A549 (cell line): Measurements from ENCODE around the gene OR2AJ1. TPM values are rescaled to one million over a fixed set of nuclear protein-coding genes. Genes with fewer than 3 reads are reported as not detected.

Experiments used
- ATAC-seq, 2 experiments: fragments of 200-7000 bp in 1 of 2; fragments of >200 bp in 1 of 2; cut with Nextera tagmentation in 1 of 2; cut with Tn5 transposase in 1 of 2; 3 replicates each; pipeline versions ENCODE4 v1.8.0 to v1.9.1; 2018 to 2020; ENCODE audit warnings: mild to moderate bottlenecking in 1 of 2, moderate library complexity in 1 of 2
- CTCF ChIA-PET: fragments of 300-600 bp; sonication (Branson Sonifier 250); formaldehyde crosslinking; extraction: SDS; loops from one replicate; lab custom pipeline; 2021; ENCODE audit warnings: antibody characterized with exemption, inconsistent platforms; lab: Yijun Ruan, JAX
- POLR2A ChIA-PET: fragments of 350-600 bp; formaldehyde crosslinking; extraction: SDS; loops from one replicate; lab custom pipeline; 2021; ENCODE audit warnings: antibody characterized with exemption, inconsistent platforms; lab: Yijun Ruan, JAX
- DNase-seq, 2 experiments: peaks; one replicate each; pipeline versions ENCODE4 v3.0.0 to v3.0.0-alpha.2; 2011 to 2016; ENCODE audit warnings: low read depth in 1 of 2, low spot score in 1 of 2
- FAIRE-seq: peaks from 2 replicates; lab custom pipeline; 2011; peaks lifted over from hg19 to GRCh38; lab: Jason Lieb, UNC
- H3K27ac ChIP-seq, 2 experiments: fragments of >200 bp; sonication (Bioruptor Twin); formaldehyde crosslinking; 3 replicates each; pipeline ENCODE4 v1.5.1; 2016 to 2017
- H3K4me1 ChIP-seq: fragments of >200 bp; sonication (Bioruptor Twin); formaldehyde crosslinking; 3 replicates; pipeline ENCODE4 v1.6.1; 2016
- H3K4me2 ChIP-seq: fragments of >200 bp; sonication (Bioruptor Twin); formaldehyde crosslinking; 3 replicates; pipeline ENCODE4 v1.6.1; 2016
- H3K4me3 ChIP-seq: fragments of >200 bp; sonication (Bioruptor Twin); formaldehyde crosslinking; 3 replicates; pipeline ENCODE4 v1.5.1; 2016
- H3K9me3 ChIP-seq: fragments of >200 bp; sonication (Bioruptor Twin); formaldehyde crosslinking; 3 replicates; pipeline ENCODE4 v1.6.1; 2016
- BHLHE40 ChIP-seq: IDR thresholded peaks from 2 replicates; pipeline ENCODE4 v1.6.1; 2012; ENCODE audit warnings: low read depth, low read length, inconsistent platforms
- CHD2 ChIP-seq: fragments of 150-350 bp; IDR thresholded peaks from 2 replicates; pipeline ENCODE4 v1.6.1; 2014; ENCODE audit warnings: low read length; ENCODE audit not compliant: partially characterized antibody
- EP300 ChIP-seq, 2 experiments: fragments of >200 bp; sonication (Bioruptor Twin); formaldehyde crosslinking; IDR thresholded peaks; 2 replicates in 1 of 2; 3 replicates in 1 of 2; pipeline ENCODE4 v1.6.1; 2016 to 2017
- HDAC2 ChIP-seq: fragments of 200-600 bp; sonication (generic); IDR thresholded peaks from 2 replicates; pipeline ENCODE4 v1.6.1; 2016
- HEYL ChIP-seq: fragments of 250-450 bp; sonication (Bioruptor Pico); IDR thresholded peaks from 2 replicates; pipeline ENCODE4 v1.8.0; 2021; ENCODE audit warnings: mild to moderate bottlenecking, moderate library complexity
- HOXA7 ChIP-seq: fragments of 250-450 bp; sonication (Bioruptor Pico); IDR thresholded peaks from 2 replicates; pipeline ENCODE4 v1.5.0; 2020; ENCODE audit warnings: mild to moderate bottlenecking, moderate library complexity
- HOXB13 ChIP-seq: fragments of 250-450 bp; sonication (Bioruptor Pico); IDR thresholded peaks from 2 replicates; pipeline ENCODE4 v1.5.0; 2020; ENCODE audit warnings: low read depth, mild to moderate bottlenecking, moderate library complexity
- HOXB5 ChIP-seq: fragments of 250-450 bp; sonication (Bioruptor Pico); IDR thresholded peaks from 2 replicates; pipeline ENCODE4 v1.5.0; 2020; ENCODE audit warnings: mild to moderate bottlenecking, moderate library complexity
- KDM1A ChIP-seq: fragments of 200-600 bp; sonication (generic); IDR thresholded peaks from 2 replicates; pipeline ENCODE4 v1.6.1; 2016; ENCODE audit warnings: low read depth, mild to moderate bottlenecking
- KDM5A ChIP-seq: fragments of 200-600 bp; sonication (generic); IDR thresholded peaks from 2 replicates; pipeline ENCODE4 v1.6.1; 2016; ENCODE audit warnings: antibody characterized with exemption, mild to moderate bottlenecking
- MAFK ChIP-seq: fragments of 450-650 bp; IDR thresholded peaks from 2 replicates; pipeline ENCODE4 v1.6.1; 2014; ENCODE audit not compliant: partially characterized antibody
- MAZ ChIP-seq: fragments of 150-350 bp; IDR thresholded peaks from 2 replicates; pipeline ENCODE4 v1.6.1; 2014; ENCODE audit warnings: antibody characterized with exemption, low read depth, low read length, borderline replicate concordance
- PHF8 ChIP-seq: fragments of 200-600 bp; sonication (generic); IDR thresholded peaks from 2 replicates; pipeline ENCODE4 v1.6.1; 2016; ENCODE audit warnings: low read depth, mild to moderate bottlenecking, antibody characterized with exemption, moderate library complexity, borderline replicate concordance
- RAD21 ChIP-seq, 2 experiments: fragments of >200 bp in 1 of 2; sonication (Bioruptor Twin) in 1 of 2; formaldehyde crosslinking in 1 of 2; IDR thresholded peaks in 1 of 2; conservative IDR thresholded peaks in 1 of 2; 2 replicates in 1 of 2; 3 replicates in 1 of 2; pipeline ENCODE4 v1.6.1; 2012 to 2018; ENCODE audit warnings: inconsistent platforms in 1 of 2
- RFX5 ChIP-seq: fragments of 450-650 bp; IDR thresholded peaks from 2 replicates; pipeline ENCODE4 v1.7.1; 2014; ENCODE audit warnings: antibody characterized with exemption, mild to moderate bottlenecking, moderate library complexity
- ZC3H11A ChIP-seq: fragments of 450-650 bp; IDR thresholded peaks from 2 replicates; pipeline ENCODE4 v1.6.1; 2014; ENCODE audit warnings: antibody characterized with exemption, mild to moderate bottlenecking
- ZFP36 ChIP-seq: fragments of 450-650 bp; IDR thresholded peaks from 2 replicates; pipeline ENCODE4 v1.6.1; 2014; ENCODE audit warnings: borderline replicate concordance; ENCODE audit not compliant: partially characterized antibody
- WGBS: methylation state at CpG from one replicate; pipeline ENCODE4 v1.1.6; 2017; ENCODE audit errors: missing lambda C conversion rate; 5-methylcytosine and 5-hydroxymethylcytosine counted together
- polyA plus RNA-seq, 4 experiments: library from polyadenylated mRNA; depleted of rRNA in 3 of 4; stranded (reverse); fragments of >200 nt; fragmentation: RNase III in 1 of 4; extraction: RNeasy Plus Mini Kit Qiagen cat#74134 plus additional on column Dnase treatment in 1 of 4; gene quantifications; 2 replicates in 3 of 4; 3 replicates in 1 of 4; pipeline ENCODE4 v1.2.3, GENCODE V29; 2011 to 2017
- TF ChIP-seq, protein P1 (sequence below): fragments of 450-650 bp; IDR thresholded peaks from 2 replicates; pipeline ENCODE4 v1.6.1; 2014; ENCODE audit warnings: antibody characterized with exemption
- TF ChIP-seq, protein P2 (sequence below): IDR thresholded peaks from 2 replicates; pipeline ENCODE4 v1.6.1; 2012
- TF ChIP-seq, protein P3 (sequence below): fragments of >200 bp; sonication (Bioruptor Twin); formaldehyde crosslinking; IDR thresholded peaks from 3 replicates; pipeline ENCODE4 v1.6.1; 2016
- TF ChIP-seq, protein P4 (sequence below): fragments of 200-600 bp; sonication (generic); IDR thresholded peaks from 2 replicates; pipeline ENCODE4 v1.6.1; 2016; ENCODE audit warnings: antibody characterized with exemption, mild to moderate bottlenecking, moderate library complexity
- TF ChIP-seq, protein P5 (sequence below): IDR thresholded peaks from 2 replicates; pipeline ENCODE4 v1.6.1; 2012; ENCODE audit warnings: low read depth, borderline replicate concordance

Gene OR2AJ1
- polyA plus RNA-seq, 2 of the 4 experiments (the other 2 are of a cell fraction) = not detected

- Histone ChIP-seq H3K4me2 (no peak overlapping the region), H3K27ac (no peak overlapping the region), H3K9me3 (no peaks in the 10 kb centered on the region; the same call in 2 of the 3 replicates), H3K4me3 (no peak overlapping the region), H3K4me1 (no peaks in the 10 kb centered on the region)
- TF ChIP-seq, protein P1, sequence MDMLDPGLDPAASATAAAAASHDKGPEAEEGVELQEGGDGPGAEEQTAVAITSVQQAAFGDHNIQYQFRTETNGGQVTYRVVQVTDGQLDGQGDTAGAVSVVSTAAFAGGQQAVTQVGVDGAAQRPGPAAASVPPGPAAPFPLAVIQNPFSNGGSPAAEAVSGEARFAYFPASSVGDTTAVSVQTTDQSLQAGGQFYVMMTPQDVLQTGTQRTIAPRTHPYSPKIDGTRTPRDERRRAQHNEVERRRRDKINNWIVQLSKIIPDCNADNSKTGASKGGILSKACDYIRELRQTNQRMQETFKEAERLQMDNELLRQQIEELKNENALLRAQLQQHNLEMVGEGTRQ = no peak
- TF ChIP-seq MAZ = no peak
- TF ChIP-seq, protein P2, sequence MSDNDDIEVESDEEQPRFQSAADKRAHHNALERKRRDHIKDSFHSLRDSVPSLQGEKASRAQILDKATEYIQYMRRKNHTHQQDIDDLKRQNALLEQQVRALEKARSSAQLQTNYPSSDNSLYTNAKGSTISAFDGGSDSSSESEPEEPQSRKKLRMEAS = no peak
- TF ChIP-seq EP300 (IDR thresholded peaks at IDR 0.05) = no peak
- no peak for TF ChIP-seq HOXB5 (CRISPR knock-in tag)
- no peak for TF ChIP-seq ZFP36
- TF ChIP-seq CHD2 = no peak
- no peak for TF ChIP-seq BHLHE40
- TF ChIP-seq, protein P3, sequence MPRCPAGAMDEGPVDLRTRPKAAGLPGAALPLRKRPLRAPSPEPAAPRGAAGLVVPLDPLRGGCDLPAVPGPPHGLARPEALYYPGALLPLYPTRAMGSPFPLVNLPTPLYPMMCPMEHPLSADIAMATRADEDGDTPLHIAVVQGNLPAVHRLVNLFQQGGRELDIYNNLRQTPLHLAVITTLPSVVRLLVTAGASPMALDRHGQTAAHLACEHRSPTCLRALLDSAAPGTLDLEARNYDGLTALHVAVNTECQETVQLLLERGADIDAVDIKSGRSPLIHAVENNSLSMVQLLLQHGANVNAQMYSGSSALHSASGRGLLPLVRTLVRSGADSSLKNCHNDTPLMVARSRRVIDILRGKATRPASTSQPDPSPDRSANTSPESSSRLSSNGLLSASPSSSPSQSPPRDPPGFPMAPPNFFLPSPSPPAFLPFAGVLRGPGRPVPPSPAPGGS = no peak
- TF ChIP-seq, protein P4, sequence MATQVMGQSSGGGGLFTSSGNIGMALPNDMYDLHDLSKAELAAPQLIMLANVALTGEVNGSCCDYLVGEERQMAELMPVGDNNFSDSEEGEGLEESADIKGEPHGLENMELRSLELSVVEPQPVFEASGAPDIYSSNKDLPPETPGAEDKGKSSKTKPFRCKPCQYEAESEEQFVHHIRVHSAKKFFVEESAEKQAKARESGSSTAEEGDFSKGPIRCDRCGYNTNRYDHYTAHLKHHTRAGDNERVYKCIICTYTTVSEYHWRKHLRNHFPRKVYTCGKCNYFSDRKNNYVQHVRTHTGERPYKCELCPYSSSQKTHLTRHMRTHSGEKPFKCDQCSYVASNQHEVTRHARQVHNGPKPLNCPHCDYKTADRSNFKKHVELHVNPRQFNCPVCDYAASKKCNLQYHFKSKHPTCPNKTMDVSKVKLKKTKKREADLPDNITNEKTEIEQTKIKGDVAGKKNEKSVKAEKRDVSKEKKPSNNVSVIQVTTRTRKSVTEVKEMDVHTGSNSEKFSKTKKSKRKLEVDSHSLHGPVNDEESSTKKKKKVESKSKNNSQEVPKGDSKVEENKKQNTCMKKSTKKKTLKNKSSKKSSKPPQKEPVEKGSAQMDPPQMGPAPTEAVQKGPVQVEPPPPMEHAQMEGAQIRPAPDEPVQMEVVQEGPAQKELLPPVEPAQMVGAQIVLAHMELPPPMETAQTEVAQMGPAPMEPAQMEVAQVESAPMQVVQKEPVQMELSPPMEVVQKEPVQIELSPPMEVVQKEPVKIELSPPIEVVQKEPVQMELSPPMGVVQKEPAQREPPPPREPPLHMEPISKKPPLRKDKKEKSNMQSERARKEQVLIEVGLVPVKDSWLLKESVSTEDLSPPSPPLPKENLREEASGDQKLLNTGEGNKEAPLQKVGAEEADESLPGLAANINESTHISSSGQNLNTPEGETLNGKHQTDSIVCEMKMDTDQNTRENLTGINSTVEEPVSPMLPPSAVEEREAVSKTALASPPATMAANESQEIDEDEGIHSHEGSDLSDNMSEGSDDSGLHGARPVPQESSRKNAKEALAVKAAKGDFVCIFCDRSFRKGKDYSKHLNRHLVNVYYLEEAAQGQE = no peak
- no peak for TF ChIP-seq MAFK
- TF ChIP-seq PHF8 = no peak
- no peak for TF ChIP-seq HOXA7
- TF ChIP-seq HDAC2 = no peak
- TF ChIP-seq, protein P5, sequence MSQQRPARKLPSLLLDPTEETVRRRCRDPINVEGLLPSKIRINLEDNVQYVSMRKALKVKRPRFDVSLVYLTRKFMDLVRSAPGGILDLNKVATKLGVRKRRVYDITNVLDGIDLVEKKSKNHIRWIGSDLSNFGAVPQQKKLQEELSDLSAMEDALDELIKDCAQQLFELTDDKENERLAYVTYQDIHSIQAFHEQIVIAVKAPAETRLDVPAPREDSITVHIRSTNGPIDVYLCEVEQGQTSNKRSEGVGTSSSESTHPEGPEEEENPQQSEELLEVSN = no peak
- TF ChIP-seq HEYL (CRISPR knock-in tag) = no peak
- TF ChIP-seq KDM5A = no peak
- no peak for TF ChIP-seq RAD21 (conservative IDR thresholded peaks at IDR 0.05 in 1 of 2, IDR thresholded peaks at IDR 0.05 in 1 of 2)
- TF ChIP-seq RFX5 = no peak
- no peak for TF ChIP-seq HOXB13 (CRISPR knock-in tag)
- WGBS = 15% methylated on average over 5 of the region's 5 CpGs
- POLR2A ChIA-PET = no interaction called here
- ATAC-seq (no peak), DNase-seq (no peak), FAIRE-seq (no peak)
- CTCF ChIA-PET = no interaction called here
Observed at GRCh38 chr1:247908766-247909165, 15.9 kb upstream of the OR2AJ1 start.

- ChIA-PET POLR2A (no interaction called here), CTCF (no interaction called here)
- Histone ChIP-seq H3K9me3 (no peaks in the 10 kb centered on the region; the same call in 2 of the 3 replicates), H3K27ac (no peak overlapping the region), H3K4me2 (no peak overlapping the region), H3K4me1 (no peaks in the 10 kb centered on the region), H3K4me3 (no peak overlapping the region)
- DNase-seq = no peak
- no peak for TF ChIP-seq ZC3H11A
- TF ChIP-seq, protein P2 = no peak
- TF ChIP-seq HEYL (CRISPR knock-in tag) = no peak
- TF ChIP-seq KDM1A = no peak
- no peak for TF ChIP-seq KDM5A
- no peak for TF ChIP-seq BHLHE40
- TF ChIP-seq, protein P5 = no peak
- TF ChIP-seq PHF8 = no peak
- no peak for FAIRE-seq
- no peak for ATAC-seq
- WGBS = 4% methylated on average over 2 of the region's 2 CpGs
Observed at GRCh38 chr1:247913786-247914185, 10.9 kb upstream of the OR2AJ1 start.
